GM12875 (cell line): ENCODE results near the gene PPP3CB.

Experiments
- H3K4me3 ChIP-seq: one replicate; pipeline ENCODE4 v1.5.1; 2011; ENCODE audit warnings: low read depth, low read length, control low read depth
- CTCF ChIP-seq: IDR thresholded peaks from 2 replicates; pipeline ENCODE4 v1.5.1; 2011; ENCODE audit warnings: low read depth, mild to moderate bottlenecking, control low read depth, inconsistent platforms, low read length, moderate library complexity, borderline replicate concordance; ENCODE audit not compliant: insufficient read depth

Gene PPP3CB

GRCh38 chr10:73503037-73503436, 7.2 kb upstream of the PPP3CB start:
- no peak for TF ChIP-seq CTCF
- H3K4me3 ChIP-seq: no peak overlapping the region

DNA sequence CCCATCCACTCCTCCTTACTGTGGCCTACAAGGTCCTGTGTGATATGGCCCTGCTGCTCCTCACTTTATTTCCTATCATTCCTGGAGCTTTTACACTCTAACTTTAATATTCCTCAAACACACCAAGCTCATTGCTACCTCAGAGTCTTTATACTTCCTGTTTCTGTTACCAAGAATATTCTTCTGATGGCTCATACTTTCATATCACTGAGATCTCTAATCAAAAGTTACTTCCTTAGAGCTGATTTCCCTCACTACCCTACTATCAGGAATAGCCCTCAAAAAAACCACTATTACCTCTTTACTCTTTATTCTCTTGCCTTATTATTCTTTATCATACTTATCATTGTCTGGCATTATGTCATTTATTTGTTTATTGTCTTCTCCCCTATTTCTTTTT, 5.8 kb upstream of the PPP3CB start:
- no peak overlapping the region for H3K4me3 ChIP-seq
- TF ChIP-seq CTCF: no peak

DNA sequence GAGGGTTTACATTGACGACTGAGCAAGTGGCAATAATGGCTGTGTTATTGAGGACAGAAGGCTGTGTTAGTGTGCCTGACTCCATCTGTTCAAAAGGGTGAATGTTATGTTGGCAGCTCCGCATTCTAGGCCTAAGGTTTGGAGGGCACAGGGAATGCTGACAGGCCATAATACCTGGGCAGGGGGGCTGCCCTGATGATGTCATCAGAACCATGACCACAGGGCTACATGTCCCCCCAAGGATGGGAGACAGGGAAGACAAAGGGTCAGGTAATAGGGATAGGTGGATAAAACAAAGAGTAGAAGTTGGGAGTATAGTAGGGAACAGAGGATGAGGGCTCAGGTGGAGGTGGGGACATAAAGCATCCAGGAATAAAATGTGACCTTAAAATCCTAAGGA, 1.8 kb upstream of the PPP3CB start:
- TF ChIP-seq CTCF: no peak
- H3K4me3 ChIP-seq: no peak overlapping the region

GRCh38 chr10:73495226-73495883, 469 bp downstream of the PPP3CB start:
- no peak for TF ChIP-seq CTCF
- H3K4me3 ChIP-seq: peak overlapping the region; percentile 91

DNA sequence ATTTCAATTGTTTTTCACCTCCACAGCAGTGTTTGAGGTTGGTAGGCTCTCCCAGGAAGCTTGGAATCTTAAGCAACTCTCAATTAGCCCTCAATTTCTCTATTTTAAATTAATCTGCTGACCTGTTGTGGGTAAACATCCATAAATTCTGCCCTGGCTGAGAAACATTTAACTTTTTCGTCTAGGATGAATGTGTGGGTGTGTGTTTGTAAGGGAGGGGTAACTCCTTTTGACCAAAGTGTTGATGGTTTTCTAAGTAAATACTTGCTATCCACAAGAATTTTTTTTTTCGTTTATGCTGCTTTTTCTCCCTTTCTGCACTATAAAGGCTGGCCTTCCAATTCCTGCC, 973 bp downstream of the PPP3CB start:
- TF ChIP-seq CTCF: no peak
- peak overlapping the region; percentile 91 for H3K4me3 ChIP-seq

DNA sequence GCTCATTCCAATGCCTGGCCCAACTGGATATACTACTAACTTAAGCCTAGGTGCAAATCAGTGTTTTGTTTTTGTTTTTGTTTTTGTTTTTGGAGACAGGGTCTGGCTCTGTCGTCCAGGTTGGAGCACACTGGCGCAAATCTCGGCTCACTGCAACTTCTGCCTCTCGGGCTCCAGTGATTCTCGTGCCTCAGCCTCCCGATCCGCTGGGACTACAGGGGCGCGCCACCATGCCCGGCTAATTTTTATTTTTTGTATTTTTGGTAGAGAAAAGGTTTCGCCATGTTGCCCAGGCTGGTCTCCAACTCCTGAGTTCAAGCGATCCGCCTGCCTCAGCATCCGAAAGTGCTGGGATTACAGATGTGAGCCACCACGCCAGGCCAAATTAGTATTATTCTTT, 1.6 kb downstream of the PPP3CB start:
- TF ChIP-seq CTCF: no peak
- no peak overlapping the region for H3K4me3 ChIP-seq

GRCh38 chr10:73493781-73494180, 2.0 kb downstream of the PPP3CB start:
- H3K4me3 ChIP-seq: no peak overlapping the region
- no peak for TF ChIP-seq CTCF
